PC-3 (cell line): ENCODE measurements around the gene WFDC1. TPM values are rescaled to one million over a fixed set of nuclear protein-coding genes. Genes with fewer than 3 reads are reported as not detected.

Experiments
- ATAC-seq: fragments of 200-7000 bp; cut with Tn5 transposase; 2 replicates; pipeline ENCODE4 v1.9.1; 2020; ENCODE audit warnings: mild to moderate bottlenecking, moderate library complexity
- BruUV-seq: library from RNA; stranded (reverse); fragments of 400-500 nt; replicated peaks from 2 replicates; lab custom pipeline; 2021; lab: Mats Ljungman, UMichigan
- CTCF ChIA-PET: fragments of 300-600 bp; sonication (Branson Sonifier 250); formaldehyde crosslinking; loops from one replicate; lab custom pipeline; 2022; ENCODE audit warnings: antibody characterized with exemption; lab: Charles Lee
- POLR2A ChIA-PET: fragments of 300-600 bp; sonication (Branson Sonifier 250); formaldehyde crosslinking; loops from one replicate; lab custom pipeline; 2022; ENCODE audit warnings: antibody characterized with exemption; ENCODE audit not compliant: unreplicated experiment; lab: Charles Lee
- DNase-seq: peaks from one replicate; pipeline ENCODE4 v3.0.0-alpha.2; 2015
- H2AFZ ChIP-seq: fragments of 300-600 bp; sonication (generic); 2 replicates; pipeline ENCODE4 v1.6.0; 2016; ENCODE audit warnings: antibody characterized with exemption, low read length
- H3F3A ChIP-seq: fragments of 300-600 bp; sonication (generic); one replicate; pipeline ENCODE4 v1.6.0; 2017; ENCODE audit warnings: antibody characterized with exemption, low read length, control low read depth, mild to moderate bottlenecking; ENCODE audit not compliant: unreplicated experiment
- H3K27ac ChIP-seq: fragments of 300-600 bp; sonication (generic); 2 replicates; pipeline ENCODE4 v1.5.1; 2016; ENCODE audit warnings: mild to moderate bottlenecking, low read length
- H3K27me3 ChIP-seq: fragments of 300-600 bp; sonication (generic); 2 replicates; pipeline ENCODE4 v1.6.1; 2016; ENCODE audit warnings: low read length, mixed read lengths
- H3K36me3 ChIP-seq: fragments of 300-600 bp; sonication (generic); 2 replicates; pipeline ENCODE4 v1.6.1; 2016; ENCODE audit warnings: low read depth, mixed run types, low read length, mixed read lengths
- H3K4me1 ChIP-seq: fragments of 300-600 bp; sonication (generic); 2 replicates; pipeline ENCODE4 v1.5.1; 2016; ENCODE audit warnings: low read length; ENCODE audit not compliant: insufficient read depth
- H3K4me2 ChIP-seq: fragments of 300-600 bp; sonication (generic); 2 replicates; pipeline ENCODE4 v1.6.0; 2016; ENCODE audit warnings: low read length
- H3K4me3 ChIP-seq: fragments of 300-600 bp; sonication (generic); 2 replicates; pipeline ENCODE4 v1.5.1; 2016; ENCODE audit warnings: mild to moderate bottlenecking, low read length, mixed read lengths
- H3K79me2 ChIP-seq: fragments of 300-600 bp; sonication (generic); 2 replicates; pipeline ENCODE4 v1.6.1; 2017; ENCODE audit warnings: low read length, mixed read lengths
- H3K9ac ChIP-seq: fragments of 300-600 bp; sonication (generic); 2 replicates; pipeline ENCODE4 v1.6.0; 2016; ENCODE audit warnings: mild to moderate bottlenecking, low read length
- H3K9me2 ChIP-seq: fragments of 300-600 bp; sonication (generic); replicated peaks from 2 replicates; pipeline ENCODE4 v1.6.1; 2016; ENCODE audit warnings: mixed run types, low read length, mixed read lengths
- H3K9me3 ChIP-seq: fragments of 300-600 bp; sonication (generic); 2 replicates; pipeline ENCODE4 v1.6.1; 2016; ENCODE audit warnings: low read length, mixed read lengths
- H4K20me1 ChIP-seq: fragments of 300-600 bp; sonication (generic); 2 replicates; pipeline ENCODE4 v1.6.1; 2016; ENCODE audit warnings: low read length, mixed read lengths
- EZH2 ChIP-seq: fragments of 300-600 bp; sonication (generic); IDR thresholded peaks from one replicate; pipeline ENCODE4 v1.6.1; 2017; ENCODE audit warnings: antibody characterized with exemption, mild to moderate bottlenecking, low read length; ENCODE audit not compliant: unreplicated experiment
- EZH2phosphoT487 ChIP-seq: fragments of 300-600 bp; sonication (generic); IDR thresholded peaks from 2 replicates; pipeline ENCODE4 v1.6.1; 2018; ENCODE audit warnings: mild to moderate bottlenecking, antibody characterized with exemption, low read length, borderline replicate concordance
- intact Hi-C: fragments of 100-400 bp; cut with micrococcal nuclease; formaldehyde crosslinking; loops from 2 replicates; pipeline ENCODE4 v1.9.0; 2023
- total RNA-seq: library from RNA; depleted of rRNA; stranded (reverse); fragments of >200 nt; gene quantifications from 2 replicates; pipeline ENCODE4 v1.2.3, GENCODE V29; 2014
- TF ChIP-seq, protein P1 (sequence below): fragments of 300-600 bp; sonication (generic); conservative IDR thresholded peaks from 2 replicates; pipeline ENCODE4 v1.5.1; 2017; ENCODE audit warnings: antibody characterized with exemption, low read depth, mild to moderate bottlenecking, low read length

Gene WFDC1
- total RNA-seq, 1 experiment from 2014 or later, result 0.15 TPM

DNA sequence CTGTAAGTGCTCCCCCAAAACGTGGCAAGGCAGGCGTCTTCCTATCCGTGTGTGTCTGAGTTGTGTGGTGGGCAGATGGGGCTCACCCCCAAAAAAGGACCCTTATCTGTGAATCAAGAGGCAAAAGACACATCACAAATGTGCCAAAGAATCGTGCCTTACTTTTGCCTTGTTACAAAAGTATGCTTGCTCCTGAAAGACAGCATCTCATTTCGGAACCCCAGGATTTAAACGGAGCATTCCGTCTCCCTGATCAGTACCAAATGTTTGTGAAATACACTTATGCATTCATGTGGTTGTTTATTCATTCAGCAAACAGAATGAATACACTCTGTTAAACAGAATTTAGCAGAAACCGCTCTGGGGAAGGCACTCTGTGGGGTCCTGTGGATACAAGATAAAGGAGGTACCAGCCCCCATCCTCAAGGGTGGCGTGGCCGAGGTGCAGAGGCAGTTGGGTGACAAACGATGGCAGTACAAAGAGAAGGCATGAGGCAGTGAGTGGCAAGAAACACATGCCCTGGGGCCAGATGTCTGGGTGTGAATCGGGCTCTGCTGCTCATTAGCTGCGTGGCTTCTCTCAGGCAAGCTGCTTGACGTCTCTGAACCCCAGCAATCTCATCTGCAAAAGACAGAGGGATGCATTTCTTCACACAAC lies 654 bp downstream of the WFDC1 start:
- ChIA-PET POLR2A (no interaction called here), CTCF (no interaction called here)
- no peaks in the 10 kb centered on the region for H3F3A ChIP-seq
- ATAC-seq (no peak), DNase-seq (no peak)
- H3K27me3 ChIP-seq, result peaks cover 8% of the 10 kb centered on the region; the same call in 1 of the 2 replicates
- no peak overlapping the region for H3K4me3 ChIP-seq
- H3K9me2 ChIP-seq, result no peaks in the 10 kb centered on the region
- H3K4me2 ChIP-seq, result peak overlapping the region; percentile 63; the same call in 1 of the 2 replicates
- no peaks in the 10 kb centered on the region for H3K79me2 ChIP-seq
- H2AFZ ChIP-seq, result peak overlapping the region; percentile 68; the same call in 1 of the 2 replicates
- H4K20me1 ChIP-seq, result no peaks in the 10 kb centered on the region
- no TSS peak for BruUV-seq
- no peaks in the 10 kb centered on the region for H3K36me3 ChIP-seq
- TF ChIP-seq EZH2, result no peak
- TF ChIP-seq, protein P1, sequence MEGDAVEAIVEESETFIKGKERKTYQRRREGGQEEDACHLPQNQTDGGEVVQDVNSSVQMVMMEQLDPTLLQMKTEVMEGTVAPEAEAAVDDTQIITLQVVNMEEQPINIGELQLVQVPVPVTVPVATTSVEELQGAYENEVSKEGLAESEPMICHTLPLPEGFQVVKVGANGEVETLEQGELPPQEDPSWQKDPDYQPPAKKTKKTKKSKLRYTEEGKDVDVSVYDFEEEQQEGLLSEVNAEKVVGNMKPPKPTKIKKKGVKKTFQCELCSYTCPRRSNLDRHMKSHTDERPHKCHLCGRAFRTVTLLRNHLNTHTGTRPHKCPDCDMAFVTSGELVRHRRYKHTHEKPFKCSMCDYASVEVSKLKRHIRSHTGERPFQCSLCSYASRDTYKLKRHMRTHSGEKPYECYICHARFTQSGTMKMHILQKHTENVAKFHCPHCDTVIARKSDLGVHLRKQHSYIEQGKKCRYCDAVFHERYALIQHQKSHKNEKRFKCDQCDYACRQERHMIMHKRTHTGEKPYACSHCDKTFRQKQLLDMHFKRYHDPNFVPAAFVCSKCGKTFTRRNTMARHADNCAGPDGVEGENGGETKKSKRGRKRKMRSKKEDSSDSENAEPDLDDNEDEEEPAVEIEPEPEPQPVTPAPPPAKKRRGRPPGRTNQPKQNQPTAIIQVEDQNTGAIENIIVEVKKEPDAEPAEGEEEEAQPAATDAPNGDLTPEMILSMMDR, result no peak
- TF ChIP-seq EZH2phosphoT487, result no peak
- H3K9ac ChIP-seq, result no peak overlapping the region
- intact Hi-C loops, result no loop called here
- no peaks in the 10 kb centered on the region; the same call in 1 of the 2 replicates for H3K4me1 ChIP-seq
- no peaks in the 10 kb centered on the region for H3K9me3 ChIP-seq
- H3K27ac ChIP-seq, result no peak overlapping the region

DNA sequence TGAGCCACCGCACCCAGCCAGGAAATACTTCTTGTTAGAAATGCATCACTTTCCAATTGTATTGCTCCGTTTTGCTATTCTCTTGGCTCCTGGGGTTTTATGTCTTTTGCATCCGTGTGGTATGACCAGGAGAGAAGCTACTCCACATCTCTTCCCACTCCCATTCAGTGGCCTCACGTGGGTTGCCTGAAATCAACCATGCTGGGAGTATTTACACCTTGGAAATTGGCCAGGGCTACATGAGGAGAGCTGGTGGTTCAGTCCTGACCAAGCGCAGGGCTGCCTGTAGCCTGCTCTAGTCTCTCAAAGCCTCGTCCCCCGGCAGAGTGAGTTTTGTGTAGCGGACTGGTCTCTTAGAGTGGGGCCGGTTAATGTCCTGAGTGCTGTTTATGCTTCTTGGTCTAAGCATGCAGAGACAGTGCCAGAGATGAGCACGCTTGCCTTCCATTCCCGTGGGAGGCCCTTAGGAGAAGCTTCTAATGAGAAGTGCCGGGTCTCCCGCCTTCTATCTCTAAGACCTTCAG lies 3.8 kb downstream of the WFDC1 start:
- no peak overlapping the region for H3K4me3 ChIP-seq
- peaks cover 8% of the 10 kb centered on the region; the same call in 1 of the 2 replicates for H3K27me3 ChIP-seq
- H3F3A ChIP-seq, result no peaks in the 10 kb centered on the region
- no peak for DNase-seq
- intact Hi-C loops, result no loop called here
- no peaks in the 10 kb centered on the region; the same call in 1 of the 2 replicates for H3K4me1 ChIP-seq
- no peaks in the 10 kb centered on the region for H3K36me3 ChIP-seq
- no peak overlapping the region for H3K4me2 ChIP-seq
- H4K20me1 ChIP-seq, result no peaks in the 10 kb centered on the region
- H3K9me3 ChIP-seq, result no peaks in the 10 kb centered on the region
- H3K9me2 ChIP-seq, result no peaks in the 10 kb centered on the region
- no peaks in the 10 kb centered on the region for H3K79me2 ChIP-seq
- POLR2A ChIA-PET, result interaction anchor here (0.7 kb wide), 1 partner anchor 207 kb away, joined by 6 read pairs; no protein-coding TSS in a partner anchor
- no peak overlapping the region for H3K9ac ChIP-seq
- no peak overlapping the region for H2AFZ ChIP-seq
- BruUV-seq, result no TSS peak
- no peak for ATAC-seq
- CTCF ChIA-PET, result no interaction called here
- no peak for TF ChIP-seq EZH2phosphoT487
- TF ChIP-seq, protein P1, result no peak
- TF ChIP-seq EZH2, result no peak
- no peak overlapping the region for H3K27ac ChIP-seq
